ENCODE data around the gene ALDH1L1. TPM values are rescaled to one million over a fixed set of nuclear protein-coding genes. Genes with fewer than 3 reads are reported as not detected.

ALDH1L1 gene
- total RNA-seq, 1 donor, result under 0.01 TPM

- Histone ChIP-seq H3K79me2 (ENCODE audit: insufficient read depth, low read length) (no peaks in the 10 kb centered on the region), H3K4me1 (ENCODE audit: insufficient read depth, low read length) (no peaks in the 10 kb centered on the region), H3K4me2 (ENCODE audit: insufficient read depth, low read length) (no peak overlapping the region), H3K27ac (ENCODE audit: low read depth, low read length) (no peak overlapping the region), H3K36me3 (ENCODE audit: insufficient read depth, low read length) (no peaks in the 10 kb centered on the region), H3K27me3 (ENCODE audit: insufficient read depth, low read length) (no peaks in the 10 kb centered on the region), H3K4me3 (ENCODE audit: insufficient read depth, low read length) (no peak overlapping the region), H2AFZ (ENCODE audit: low read length) (no peak overlapping the region), H3K9me3 (ENCODE audit: low read depth, low read length) (no peaks in the 10 kb centered on the region), H4K20me1 (ENCODE audit: insufficient read depth, low read length) (no peaks in the 10 kb centered on the region)
- no peak for TF ChIP-seq CTCF (IDR thresholded peaks at IDR 0.05; ENCODE audit: extremely low read depth, low read depth, low read length)
- no peak for DNase-seq (ENCODE audit: insufficient read length, low spot score, missing footprints)
Measured at GRCh38 chr3:126110431-126111125, 69.8 kb downstream of the ALDH1L1 start.

- Histone ChIP-seq H2AFZ (ENCODE audit: low read length) (no peak overlapping the region), H3K79me2 (ENCODE audit: insufficient read depth, low read length) (no peaks in the 10 kb centered on the region)
- DNase-seq (ENCODE audit: insufficient read length, low spot score, missing footprints), result no peak
Measured at GRCh38 chr3:126109880-126110235, 70.5 kb downstream of the ALDH1L1 start.

GRCh38 chr3:126109146-126109879, 71.1 kb downstream of the ALDH1L1 start:
- Histone ChIP-seq H3K4me1 (ENCODE audit: insufficient read depth, low read length) (no peaks in the 10 kb centered on the region), H3K79me2 (ENCODE audit: insufficient read depth, low read length) (no peaks in the 10 kb centered on the region), H3K4me2 (ENCODE audit: insufficient read depth, low read length) (no peak overlapping the region), H3K9me3 (ENCODE audit: low read depth, low read length) (no peaks in the 10 kb centered on the region), H3K36me3 (ENCODE audit: insufficient read depth, low read length) (no peaks in the 10 kb centered on the region), H3K4me3 (ENCODE audit: insufficient read depth, low read length) (no peak overlapping the region), H3K27ac (ENCODE audit: low read depth, low read length) (no peak overlapping the region), H2AFZ (ENCODE audit: low read length) (no peak overlapping the region), H3K27me3 (ENCODE audit: insufficient read depth, low read length) (no peaks in the 10 kb centered on the region), H4K20me1 (ENCODE audit: insufficient read depth, low read length) (no peaks in the 10 kb centered on the region)
- TF ChIP-seq CTCF (IDR thresholded peaks at IDR 0.05; ENCODE audit: extremely low read depth, low read depth, low read length), result no peak
- DNase-seq (ENCODE audit: insufficient read length, low spot score, missing footprints), result no peak

More at GRCh38 chr3:126109880-126110235, 70.5 kb downstream of the ALDH1L1 start:
- Histone ChIP-seq H3K9me3 (ENCODE audit: low read depth, low read length) (no peaks in the 10 kb centered on the region), H3K36me3 (ENCODE audit: insufficient read depth, low read length) (no peaks in the 10 kb centered on the region), H4K20me1 (ENCODE audit: insufficient read depth, low read length) (no peaks in the 10 kb centered on the region), H3K4me3 (ENCODE audit: insufficient read depth, low read length) (no peak overlapping the region), H3K4me2 (ENCODE audit: insufficient read depth, low read length) (no peak overlapping the region), H3K27me3 (ENCODE audit: insufficient read depth, low read length) (no peaks in the 10 kb centered on the region), H3K4me1 (ENCODE audit: insufficient read depth, low read length) (no peaks in the 10 kb centered on the region), H3K27ac (ENCODE audit: low read depth, low read length) (no peak overlapping the region)
- TF ChIP-seq CTCF (IDR thresholded peaks at IDR 0.05; ENCODE audit: extremely low read depth, low read depth, low read length), result no peak

- no peaks in the 10 kb centered on the region for H3K9me3 ChIP-seq (ENCODE audit: low read depth, low read length)
- no peak for DNase-seq (ENCODE audit: insufficient read length, low spot score, missing footprints)
- no peaks in the 10 kb centered on the region for H3K27me3 ChIP-seq (ENCODE audit: insufficient read depth, low read length)
- no peak overlapping the region for H3K4me2 ChIP-seq (ENCODE audit: insufficient read depth, low read length)
- no peaks in the 10 kb centered on the region for H3K36me3 ChIP-seq (ENCODE audit: insufficient read depth, low read length)
- no peak overlapping the region for H3K27ac ChIP-seq (ENCODE audit: low read depth, low read length)
- no peaks in the 10 kb centered on the region for H4K20me1 ChIP-seq (ENCODE audit: insufficient read depth, low read length)
- no peaks in the 10 kb centered on the region for H3K4me1 ChIP-seq (ENCODE audit: insufficient read depth, low read length)
- no peaks in the 10 kb centered on the region for H3K79me2 ChIP-seq (ENCODE audit: insufficient read depth, low read length)
- no peak overlapping the region for H2AFZ ChIP-seq (ENCODE audit: low read length)
- TF ChIP-seq CTCF (IDR thresholded peaks at IDR 0.05; ENCODE audit: extremely low read depth, low read depth, low read length), result no peak
- H3K4me3 ChIP-seq (ENCODE audit: insufficient read depth, low read length), result no peak overlapping the region
Measured at GRCh38 chr3:126108676-126109050, 71.7 kb downstream of the ALDH1L1 start.
